GM12865 (cell line): ENCODE results near the gene RBM10.
A peak's percentile ranks its signal among the peaks of the same experiment; 100 is the strongest.

Experiments
- DNase-seq: peaks from one replicate; pipeline ENCODE4 v3.0.0; 2010; ENCODE audit warnings: low read depth
- H3K4me3 ChIP-seq: 2 replicates; pipeline ENCODE4 v1.5.1; 2011; ENCODE audit warnings: mild to moderate bottlenecking, low read depth, low read length, control low read depth
- TF ChIP-seq, protein P1 (sequence below): IDR thresholded peaks from 2 replicates; pipeline ENCODE4 v1.5.1; 2011; ENCODE audit warnings: low read length, control low read depth, low read depth, inconsistent platforms; ENCODE audit not compliant: insufficient read depth; ENCODE audit errors: missing control alignments

RBM10 gene

GRCh38 chrX:47186096-47186740, 41.2 kb downstream of the RBM10 start:
- DNase-seq: no peak
- TF ChIP-seq, protein P1, sequence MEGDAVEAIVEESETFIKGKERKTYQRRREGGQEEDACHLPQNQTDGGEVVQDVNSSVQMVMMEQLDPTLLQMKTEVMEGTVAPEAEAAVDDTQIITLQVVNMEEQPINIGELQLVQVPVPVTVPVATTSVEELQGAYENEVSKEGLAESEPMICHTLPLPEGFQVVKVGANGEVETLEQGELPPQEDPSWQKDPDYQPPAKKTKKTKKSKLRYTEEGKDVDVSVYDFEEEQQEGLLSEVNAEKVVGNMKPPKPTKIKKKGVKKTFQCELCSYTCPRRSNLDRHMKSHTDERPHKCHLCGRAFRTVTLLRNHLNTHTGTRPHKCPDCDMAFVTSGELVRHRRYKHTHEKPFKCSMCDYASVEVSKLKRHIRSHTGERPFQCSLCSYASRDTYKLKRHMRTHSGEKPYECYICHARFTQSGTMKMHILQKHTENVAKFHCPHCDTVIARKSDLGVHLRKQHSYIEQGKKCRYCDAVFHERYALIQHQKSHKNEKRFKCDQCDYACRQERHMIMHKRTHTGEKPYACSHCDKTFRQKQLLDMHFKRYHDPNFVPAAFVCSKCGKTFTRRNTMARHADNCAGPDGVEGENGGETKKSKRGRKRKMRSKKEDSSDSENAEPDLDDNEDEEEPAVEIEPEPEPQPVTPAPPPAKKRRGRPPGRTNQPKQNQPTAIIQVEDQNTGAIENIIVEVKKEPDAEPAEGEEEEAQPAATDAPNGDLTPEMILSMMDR: no peak
- no peak overlapping the region for H3K4me3 ChIP-seq

DNA sequence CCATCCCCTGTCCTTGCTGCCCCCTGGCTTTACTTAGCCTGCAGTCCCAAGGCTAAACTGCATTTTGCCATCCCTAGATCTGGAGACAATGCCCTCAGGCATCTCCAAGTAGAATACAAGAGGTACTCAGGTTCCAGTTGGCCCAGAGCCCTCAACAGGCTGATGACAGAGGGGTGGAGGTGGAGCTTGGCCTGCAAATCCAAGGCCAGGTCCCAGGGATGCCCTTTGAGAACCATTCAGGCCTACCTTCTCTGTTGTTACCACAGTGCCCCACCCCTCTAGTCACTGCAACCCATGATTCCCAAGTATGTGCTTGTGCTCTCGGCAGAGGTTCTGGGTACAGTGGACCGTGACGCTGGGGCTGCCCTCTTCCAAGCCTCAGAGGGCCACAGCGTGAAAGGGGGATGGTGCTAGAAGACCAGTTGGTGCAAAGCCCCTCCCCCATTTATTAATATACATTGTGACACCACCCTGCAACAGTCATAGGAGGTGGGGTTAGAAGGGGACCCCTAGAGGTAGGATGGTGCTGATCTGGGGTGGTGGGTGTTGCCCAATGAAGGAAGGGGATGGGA, 42.2 kb downstream of the RBM10 start:
- no peak overlapping the region for H3K4me3 ChIP-seq
- DNase-seq: no peak
- TF ChIP-seq, protein P1: no peak

- TF ChIP-seq, protein P1: no peak
- no peak overlapping the region for H3K4me3 ChIP-seq
- no peak for DNase-seq
These were observed 44.9 kb downstream of the RBM10 start for GRCh38 chrX:47189906-47190305.

DNA sequence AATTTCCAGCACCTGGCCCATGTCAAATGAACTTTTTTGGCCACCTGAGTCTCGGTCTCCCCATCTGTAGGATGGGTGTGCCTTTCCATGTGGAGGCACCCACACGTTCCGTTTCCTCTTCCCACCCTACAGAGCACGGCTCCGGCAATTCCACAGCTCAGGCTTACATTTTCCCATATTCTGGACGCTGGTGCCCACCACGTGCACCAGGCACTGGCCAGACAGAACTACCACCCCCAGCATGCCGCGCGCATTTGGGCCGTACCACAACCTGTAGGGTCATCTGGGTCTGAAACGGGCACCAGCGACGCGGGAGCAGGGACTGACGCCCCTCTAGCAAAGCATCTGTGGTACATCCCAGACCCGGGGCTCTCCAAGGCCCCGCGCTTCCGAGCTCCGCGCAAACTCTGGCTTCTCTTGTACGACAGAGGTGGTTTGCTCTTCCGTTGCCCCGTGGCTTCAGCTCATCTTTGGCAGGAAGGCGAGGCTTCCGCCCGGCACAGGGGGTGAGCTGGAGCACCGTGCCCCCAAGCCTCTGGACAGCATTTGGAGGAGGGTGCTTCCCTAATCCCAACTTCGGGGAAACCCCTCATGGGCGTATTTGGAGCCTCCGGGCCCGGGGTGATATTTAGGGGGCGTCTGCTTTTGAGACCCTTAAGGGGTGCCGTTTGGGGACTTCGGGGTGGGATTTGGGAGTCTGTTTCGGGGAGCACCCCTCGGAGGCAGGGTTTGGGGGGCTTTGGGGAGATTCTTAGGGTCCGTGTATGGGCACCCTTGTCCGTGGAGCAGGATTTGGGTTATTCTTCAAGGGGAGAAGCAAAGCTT, 45.6 kb downstream of the RBM10 start:
- TF ChIP-seq, protein P1: no peak
- peak overlapping the region; percentile 87 for H3K4me3 ChIP-seq
- DNase-seq: peak; percentile 96

GRCh38 chrX:47191331-47191730, 46.3 kb downstream of the RBM10 start:
- TF ChIP-seq, protein P1: no peak
- peak; percentile 58 for DNase-seq
- peak overlapping the region; percentile 87 for H3K4me3 ChIP-seq

- TF ChIP-seq, protein P1: no peak
- peak overlapping the region; percentile 87 for H3K4me3 ChIP-seq
- DNase-seq: no peak
These were observed 46.9 kb downstream of the RBM10 start for GRCh38 chrX:47191806-47192401.
